ENCODE measurements around the gene CUBN.

CUBN gene

GRCh38 chr10:16891375-16892313, 238.0 kb downstream of the CUBN start:
- peak; percentile 54 for TF ChIP-seq CTCF (conservative IDR thresholded peaks at IDR 0.05; ENCODE audit: low read depth, low read length)
- H3K4me3 ChIP-seq (ENCODE audit: low read depth, low read length), result no peak overlapping the region
- DNase-seq (ENCODE audit: low read depth), result peak; percentile 67

GRCh38 chr10:16890691-16891090, 238.9 kb downstream of the CUBN start:
- no peak for TF ChIP-seq CTCF (conservative IDR thresholded peaks at IDR 0.05; ENCODE audit: low read depth, low read length)
- no peak overlapping the region for H3K4me3 ChIP-seq (ENCODE audit: low read depth, low read length)
- no peak for DNase-seq (ENCODE audit: low read depth)

GRCh38 chr10:16887565-16887964, 242.0 kb downstream of the CUBN start:
- peak; percentile 77 for DNase-seq (ENCODE audit: low read depth)
- H3K4me3 ChIP-seq (ENCODE audit: low read depth, low read length), result no peak overlapping the region
- TF ChIP-seq CTCF (conservative IDR thresholded peaks at IDR 0.05; ENCODE audit: low read depth, low read length), result no peak

GRCh38 chr10:16886031-16886430, 243.6 kb downstream of the CUBN start:
- H3K4me3 ChIP-seq (ENCODE audit: low read depth, low read length), result no peak overlapping the region
- no peak for DNase-seq (ENCODE audit: low read depth)
- TF ChIP-seq CTCF (conservative IDR thresholded peaks at IDR 0.05; ENCODE audit: low read depth, low read length), result no peak

GRCh38 chr10:16884497-16884896, 245.1 kb downstream of the CUBN start:
- no peak for DNase-seq (ENCODE audit: low read depth)
- no peak overlapping the region for H3K4me3 ChIP-seq (ENCODE audit: low read depth, low read length)
- TF ChIP-seq CTCF (conservative IDR thresholded peaks at IDR 0.05; ENCODE audit: low read depth, low read length), result no peak

- no peak overlapping the region for H3K4me3 ChIP-seq (ENCODE audit: low read depth, low read length)
- no peak for DNase-seq (ENCODE audit: low read depth)
- no peak for TF ChIP-seq CTCF (conservative IDR thresholded peaks at IDR 0.05; ENCODE audit: low read depth, low read length)
These were observed 246.5 kb downstream of the CUBN start for GRCh38 chr10:16883084-16883483.

GRCh38 chr10:16870331-16870730, 259.3 kb downstream of the CUBN start:
- DNase-seq (ENCODE audit: low read depth), result no peak
- H3K4me3 ChIP-seq (ENCODE audit: low read depth, low read length), result no peak overlapping the region
- TF ChIP-seq CTCF (conservative IDR thresholded peaks at IDR 0.05; ENCODE audit: low read depth, low read length), result no peak

Measured in choroid plexus epithelial cell (primary cell).